Testis (tissue), 2 donors: Measurements from ENCODE around the gene ZMYND11.
A peak's percentile ranks its signal among the peaks of the same experiment; 100 is the strongest.

Experiments
- CTCF ChIP-seq, 3 experiments: fragments of 450-650 bp in 2 of 3; fragments of 200-600 bp in 1 of 3; sonication (generic) in 1 of 3; IDR thresholded peaks; one replicate each; pipeline ENCODE4 v1.5.1; 2016 to 2019; ENCODE audit warnings: antibody characterized with exemption in 3 of 3, mild to moderate bottlenecking in 2 of 3, moderate library complexity in 1 of 3
- POLR2A ChIP-seq: fragments of 450-650 bp; IDR thresholded peaks from one replicate; pipeline ENCODE4 v1.6.1; 2017; ENCODE audit warnings: antibody characterized with exemption, mild to moderate bottlenecking, moderate library complexity

GRCh38 chr10:134247-135131 is 766 bp upstream of the ZMYND11 start:
- TF ChIP-seq CTCF (IDR thresholded peaks at IDR 0.05) (peak in 1 of 3 experiments; percentile 9), POLR2A (no peak)
